ENCODE measurements around the gene EIF4E2. TPM values are rescaled to one million over a fixed set of nuclear protein-coding genes. Genes with fewer than 3 reads are reported as not detected.

The EIF4E2 gene
- polyA plus RNA-seq, 1 experiment, result 23.1 TPM

DNA sequence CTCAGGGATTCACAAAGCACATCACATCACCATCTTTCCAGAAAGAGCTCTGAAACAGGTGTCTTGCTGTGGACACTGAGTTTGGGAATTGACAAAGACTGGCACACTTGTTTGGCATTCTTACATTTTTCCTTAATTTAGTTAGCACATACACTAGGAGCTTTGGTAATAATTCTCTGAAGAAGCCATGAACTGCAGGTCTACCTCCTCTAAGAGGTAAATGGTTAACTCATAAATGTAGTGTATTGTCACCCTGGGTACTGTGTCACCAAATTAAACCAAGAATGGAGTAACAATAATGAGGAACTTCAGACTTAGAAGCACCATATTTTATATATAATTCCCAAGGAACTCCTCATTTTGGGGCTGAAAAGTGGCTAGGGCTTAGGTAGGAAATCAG lies 22.6 kb downstream of the EIF4E2 start:
- POLR2A ChIA-PET, result no interaction called here
- Histone ChIP-seq H3K4me3 (ENCODE audit: low read depth, low read length) (no peak overlapping the region), H3K36me3 (ENCODE audit: control insufficient read depth, insufficient read depth, low read length) (peaks cover 11% of the 10 kb centered on the region), H3K27me3 (ENCODE audit: control insufficient read depth, insufficient read depth, low read length) (no peaks in the 10 kb centered on the region)
- no peak for DNase-seq (ENCODE audit: low read depth)
- CTCF ChIA-PET, result interaction anchor here (1.2 kb wide), 1 partner anchor 33 kb away, joined by 3 read pairs; no protein-coding TSS in a partner anchor
- TF ChIP-seq CTCF (IDR thresholded peaks at IDR 0.05; ENCODE audit: insufficient read depth, low read depth, low read length), result no peak

DNA sequence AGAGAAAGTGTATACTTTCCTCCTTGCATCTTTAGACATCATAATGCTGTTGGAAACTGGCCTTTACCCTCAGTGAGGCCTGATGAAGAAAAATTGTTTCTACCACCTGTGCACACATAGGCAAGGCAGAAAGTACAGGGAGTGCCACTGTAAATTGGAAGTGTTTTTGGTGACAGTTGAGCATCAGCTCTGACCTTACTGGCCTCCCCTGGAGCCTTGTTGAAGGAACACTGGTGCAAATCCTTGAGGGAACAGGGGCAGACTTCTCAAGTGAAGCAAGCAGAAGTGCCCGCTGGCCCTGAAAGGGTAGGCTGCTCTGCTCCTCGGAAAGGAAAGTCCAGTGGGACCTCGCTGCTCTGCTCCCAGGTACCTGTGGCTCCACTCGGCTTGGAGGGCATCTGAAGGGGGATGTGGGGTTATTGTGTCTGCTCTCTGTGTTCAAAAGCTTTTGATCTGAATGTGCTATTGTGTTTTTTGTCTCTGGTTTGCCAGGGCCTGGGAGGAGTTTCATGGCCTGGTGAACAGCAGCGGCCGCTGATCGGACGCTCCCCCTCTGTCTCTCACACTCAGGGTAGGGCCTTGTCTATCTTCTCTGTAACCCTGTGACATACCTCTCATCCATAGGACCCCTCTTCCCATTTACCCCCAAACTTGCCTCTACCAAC lies 23.4 kb downstream of the EIF4E2 start:
- Histone ChIP-seq H3K27me3 (ENCODE audit: control insufficient read depth, insufficient read depth, low read length) (no peaks in the 10 kb centered on the region), H3K36me3 (ENCODE audit: control insufficient read depth, insufficient read depth, low read length) (peaks cover 9% of the 10 kb centered on the region), H3K4me3 (ENCODE audit: low read depth, low read length) (no peak overlapping the region)
- CTCF ChIA-PET, result interaction anchor here (1.0 to 1.3 kb wide), 3 partner anchors 21 to 149 kb away, joined by 3 to 4 read pairs (median 3); no protein-coding TSS in a partner anchor
- no peak for TF ChIP-seq CTCF (IDR thresholded peaks at IDR 0.05; ENCODE audit: insufficient read depth, low read depth, low read length)
- no peak for DNase-seq (ENCODE audit: low read depth)
- POLR2A ChIA-PET, result no interaction called here

- TF ChIP-seq CTCF (IDR thresholded peaks at IDR 0.05; ENCODE audit: insufficient read depth, low read depth, low read length), result no peak
- POLR2A ChIA-PET, result no interaction called here
- CTCF ChIA-PET, result interaction anchor here (1.0 to 1.5 kb wide), 4 partner anchors 11 to 148 kb away, joined by 3 to 4 read pairs (median 4); partner anchors contain the start of genes EIF4E2 and TIGD1
- DNase-seq (ENCODE audit: low read depth), result no peak
- Histone ChIP-seq H3K27me3 (ENCODE audit: control insufficient read depth, insufficient read depth, low read length) (no peaks in the 10 kb centered on the region), H3K36me3 (ENCODE audit: control insufficient read depth, insufficient read depth, low read length) (peaks cover 1% of the 10 kb centered on the region; the same call in 1 of the 2 replicates), H3K4me3 (ENCODE audit: low read depth, low read length) (no peak overlapping the region)
Observed at GRCh38 chr2:232574674-232575403, 24.4 kb downstream of the EIF4E2 start.

GRCh38 chr2:232575404-232575746 lies 24.9 kb downstream of the EIF4E2 start:
- DNase-seq (ENCODE audit: low read depth), result no peak
- ChIA-PET POLR2A (no interaction called here), CTCF (interaction anchor here (1.0 to 1.5 kb wide), 3 partner anchors 11 to 148 kb away, joined by 3 to 4 read pairs (median 4); partner anchors contain the start of genes EIF4E2 and TIGD1)
- H3K4me3 ChIP-seq (ENCODE audit: low read depth, low read length), result no peak overlapping the region
- TF ChIP-seq CTCF (IDR thresholded peaks at IDR 0.05; ENCODE audit: insufficient read depth, low read depth, low read length), result no peak
- 0 out of 2 replicates have a peak, but pooled peaks cover 1% of the 10 kb centered on the region for H3K36me3 ChIP-seq (ENCODE audit: control insufficient read depth, insufficient read depth, low read length)
- no peaks in the 10 kb centered on the region for H3K27me3 ChIP-seq (ENCODE audit: control insufficient read depth, insufficient read depth, low read length)

GRCh38 chr2:232576995-232577394 lies 26.5 kb downstream of the EIF4E2 start:
- peak; percentile 32 for DNase-seq (ENCODE audit: low read depth)
- no peaks in the 10 kb centered on the region for H3K36me3 ChIP-seq (ENCODE audit: control insufficient read depth, insufficient read depth, low read length)
- H3K27me3 ChIP-seq (ENCODE audit: control insufficient read depth, insufficient read depth, low read length), result no peaks in the 10 kb centered on the region
- POLR2A ChIA-PET, result no interaction called here
- H3K4me3 ChIP-seq (ENCODE audit: low read depth, low read length), result no peak overlapping the region
- CTCF ChIA-PET, result interaction anchor here (0.7 to 0.9 kb wide), 2 partner anchors 10 to 12 kb away, joined by 3 to 4 read pairs; no protein-coding TSS in a partner anchor
- no peak for TF ChIP-seq CTCF (IDR thresholded peaks at IDR 0.05; ENCODE audit: insufficient read depth, low read depth, low read length)

Data from BJ (cell line).